Caki2 (cell line): ENCODE data around the gene SLC5A5. TPM values are rescaled to one million over a fixed set of nuclear protein-coding genes. Genes with fewer than 3 reads are reported as not detected.

Source experiments
- DNase-seq: peaks from one replicate; pipeline ENCODE4 v3.0.0-alpha.2; 2015; ENCODE audit warnings: low read depth
- in situ Hi-C: cut with HindIII; loops from 2 replicates; pipeline ENCODE4 v1.10.0; 2016; ENCODE audit warnings: low sequenced_read_pairs, low pct_unique_long_range_greater_than_20kb, mixed read lengths
- total RNA-seq: library from RNA; depleted of rRNA; stranded (reverse); fragments of >200 nt; shearing (Covaris generic); gene quantifications from 2 replicates; pipeline ENCODE4 v1.2.3, GENCODE V29; 2014; ENCODE audit warnings: low replicate concordance; rRNA removed

SLC5A5 gene
- not detected in 2 replicates for total RNA-seq

- DNase-seq: no peak
- in situ Hi-C loops: no loop called here
These were observed at the start of gene SLC5A5 for GRCh38 chr19:17871878-17872250. TSS of gene SLC5A5 (plus strand) at chr19:17871945. CDS start at chr19:17872320, 375 bp downstream.

GRCh38 chr19:17824339-17824738 lies 47.4 kb upstream of the SLC5A5 start:
- in situ Hi-C loops: no loop called here
- no peak for DNase-seq

GRCh38 chr19:17826508-17827056 lies 45.2 kb upstream of the SLC5A5 start:
- no peak for DNase-seq
- in situ Hi-C loops: no loop called here

GRCh38 chr19:17829855-17830566 lies 41.7 kb upstream of the SLC5A5 start:
- no peak for DNase-seq
- in situ Hi-C loops: no loop called here

GRCh38 chr19:17830567-17831418 lies 41.0 kb upstream of the SLC5A5 start:
- DNase-seq: peak; percentile 95
- in situ Hi-C loops: no loop called here

GRCh38 chr19:17831419-17831888 lies 40.3 kb upstream of the SLC5A5 start:
- in situ Hi-C loops: no loop called here

GRCh38 chr19:17832443-17833208 lies 39.1 kb upstream of the SLC5A5 start:
- in situ Hi-C loops: no loop called here
- no peak for DNase-seq

More at GRCh38 chr19:17831419-17831888, 40.3 kb upstream of the SLC5A5 start:
- no peak for DNase-seq

GRCh38 chr19:17834350-17835181 lies 37.2 kb upstream of the SLC5A5 start:
- in situ Hi-C loops: no loop called here
- no peak for DNase-seq

- no peak for DNase-seq
- in situ Hi-C loops: no loop called here
These were observed 36.4 kb upstream of the SLC5A5 start for GRCh38 chr19:17835182-17836006.

- in situ Hi-C loops: no loop called here
- DNase-seq: no peak
These were observed 35.2 kb upstream of the SLC5A5 start for GRCh38 chr19:17836530-17836929.

GRCh38 chr19:17837972-17838371 lies 33.8 kb upstream of the SLC5A5 start:
- in situ Hi-C loops: no loop called here
- no peak for DNase-seq

- DNase-seq: no peak
- in situ Hi-C loops: no loop called here
These were observed 31.7 kb upstream of the SLC5A5 start for GRCh38 chr19:17840019-17840418.

- no peak for DNase-seq
- in situ Hi-C loops: no loop called here
These were observed 30.4 kb upstream of the SLC5A5 start for GRCh38 chr19:17841371-17841809.

- in situ Hi-C loops: no loop called here
- peak; percentile 91 for DNase-seq
These were observed 29.7 kb upstream of the SLC5A5 start for GRCh38 chr19:17841810-17842662.

GRCh38 chr19:17842663-17843291 lies 29.0 kb upstream of the SLC5A5 start:
- in situ Hi-C loops: no loop called here
- DNase-seq: no peak
